Activated T-cell treated with anti-CD3 and anti-CD28 coated beads, Interleukin-2, amount 50 U/mL, for 4 hours (primary cell): ENCODE data around the gene KCNMB4. TPM values are rescaled to one million over a fixed set of nuclear protein-coding genes. Genes with fewer than 3 reads are reported as not detected.

Experiments used
- ATAC-seq, 2 donors: fragments of 200-7000 bp; cut with Tn5 transposase; one replicate each; pipeline ENCODE4 v1.10.0; 2021
- DNase-seq: peaks from one replicate; pipeline ENCODE4 v3.0.0-alpha.2; 2020
- H3K27me3 Mint-ChIP-seq: one replicate; pipeline ENCODE4 v1.8.0; 2021; ENCODE audit warnings: low read depth, mixed read lengths
- H3K36me3 Mint-ChIP-seq: one replicate; pipeline ENCODE4 v1.8.0; 2022; ENCODE audit warnings: mixed read lengths; ENCODE audit not compliant: insufficient read depth
- H3K4me1 Mint-ChIP-seq: one replicate; pipeline ENCODE4 v1.8.0; 2021; ENCODE audit warnings: low read depth, mixed read lengths
- H3K4me3 Mint-ChIP-seq: one replicate; pipeline ENCODE4 v1.8.0; 2021; ENCODE audit warnings: mild to moderate bottlenecking, moderate library complexity, mixed read lengths
- H3K9me3 Mint-ChIP-seq: one replicate; pipeline ENCODE4 v1.8.0; 2021; ENCODE audit warnings: mixed read lengths
- total RNA-seq, 3 donors: library from RNA; stranded (reverse); gene quantifications; one replicate each; pipeline ENCODE4 v1.2.1, GENCODE V29; 2021

Gene KCNMB4
- total RNA-seq, 3 donors from 2014 or later = 0.05 to 0.38 (median 0.34) TPM

DNA sequence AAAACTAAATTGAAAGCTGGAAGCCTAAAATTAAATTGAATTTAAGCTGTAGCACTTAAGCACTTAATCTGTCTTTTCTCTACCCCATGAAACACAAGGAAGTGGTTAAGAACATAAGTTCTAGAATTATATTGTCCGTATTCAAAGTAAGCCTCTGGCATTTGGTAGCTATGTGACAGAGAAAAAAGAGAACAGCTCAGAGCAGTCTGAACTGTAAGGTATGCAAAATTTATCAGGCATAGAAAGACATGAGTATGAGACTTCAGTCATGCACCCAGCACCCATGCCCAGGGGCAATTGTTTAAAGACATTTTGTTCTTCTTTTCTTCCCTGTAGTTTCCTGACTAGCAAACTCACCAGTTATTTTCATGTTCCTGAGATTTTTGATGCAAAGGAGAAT, 116.7 kb downstream of the KCNMB4 start:
- ATAC-seq (no peak), DNase-seq (no peak)
- H3K9me3 Mint-ChIP-seq = no peaks in the 10 kb centered on the region
- peaks cover 17% of the 10 kb centered on the region for H3K27me3 Mint-ChIP-seq
- H3K36me3 Mint-ChIP-seq = no peaks in the 10 kb centered on the region
- peaks cover 2% of the 10 kb centered on the region for H3K4me1 Mint-ChIP-seq
- no peak overlapping the region for H3K4me3 Mint-ChIP-seq

Other genes with a start within 250 kb of the KCNMB4 start
- 10 to 100 TPM; 60.4 to 66.5 (median 64.3) TPM for gene CNOT2, start 122.9 kb upstream of the KCNMB4 start, total RNA-seq